ENCODE measurements around the gene SHISA9. TPM values are rescaled to one million over a fixed set of nuclear protein-coding genes. Genes with fewer than 3 reads are reported as not detected.

Gene SHISA9
- total RNA-seq, 1 experiment from 2014 or later, result not detected

- TF ChIP-seq EZH2phosphoT487 (IDR thresholded peaks at IDR 0.05; ENCODE audit: borderline replicate concordance) (no peak), ATF3 (IDR thresholded peaks at IDR 0.05) (no peak), REST (IDR thresholded peaks at IDR 0.05; ENCODE audit: low read depth) (no peak), TCF7L2 (IDR thresholded peaks at IDR 0.05; ENCODE audit: borderline replicate concordance, extremely low read depth, insufficient read depth, insufficient read length) (no peak), EZH2 (IDR thresholded peaks at IDR 0.05) (no peak), ZBTB33 (IDR thresholded peaks at IDR 0.05; ENCODE audit: extremely low read depth, insufficient replicate concordance, low read length) (no peak), FOSL1 (IDR thresholded peaks at IDR 0.05; ENCODE audit: low read depth) (no peak), SIN3A (IDR thresholded peaks at IDR 0.05; ENCODE audit: low read depth) (no peak), POLR2A (IDR thresholded peaks at IDR 0.05; ENCODE audit: borderline replicate concordance, extremely low read depth, insufficient read depth, insufficient read length) (no peak), POLR2AphosphoS5 (IDR thresholded peaks at IDR 0.05; ENCODE audit: low read depth, low read length) (no peak), SP1 (IDR thresholded peaks at IDR 0.05; ENCODE audit: low read depth) (no peak), ZNF274 (IDR thresholded peaks at IDR 0.05; ENCODE audit: low read depth, low read length) (no peak), MAX (IDR thresholded peaks at IDR 0.05) (no peak), CBX3 (IDR thresholded peaks at IDR 0.05; ENCODE audit: low read depth) (no peak), YY1 (IDR thresholded peaks at IDR 0.05; ENCODE audit: extremely low read depth, insufficient replicate concordance, low read depth, low read length) (no peak)
- no peak overlapping the region for H3K27ac ChIP-seq (ENCODE audit: low read depth, low read length)
- intact Hi-C loops (cut with micrococcal nuclease), result no loop called here
- POLR2A ChIA-PET, result no interaction called here
- H3K9me2 ChIP-seq (ENCODE audit: insufficient read depth), result no peaks in the 10 kb centered on the region
- ATAC-seq, result no peak
- BruUV-seq (replicated peaks), result no TSS peak
- H3K4me3 ChIP-seq (replicated peaks in 1 of 2; ENCODE audit: low read depth in 1 of 2, low read length in 2 of 2), result no peak overlapping the region
- CTCF ChIA-PET, result no interaction called here
- no peaks in the 10 kb centered on the region for H4K20me1 ChIP-seq (ENCODE audit: insufficient read depth)
- no peaks in the 10 kb centered on the region for H3K27me3 ChIP-seq (ENCODE audit: insufficient read depth, low read length)
- RAD21 ChIA-PET (ENCODE audit: low non-redundant PET in 1 of 2, low total read pairs in 2 of 2, uncharacterized antibody in 2 of 2, unreplicated experiment in 2 of 2), result no interaction called here
- no peaks in the 10 kb centered on the region for H3K36me3 ChIP-seq (ENCODE audit: control insufficient read depth in 1 of 2, insufficient read depth in 2 of 2, low read length in 2 of 2)
- no peaks in the 10 kb centered on the region for H3K4me1 ChIP-seq (ENCODE audit: control insufficient read depth in 1 of 2, insufficient read depth in 2 of 2, low read length in 2 of 2)
- no peak for DNase-seq (ENCODE audit: low read depth, low spot score)
- no peak overlapping the region for H3K4me2 ChIP-seq (ENCODE audit: low read length)
- H3K9me3 ChIP-seq (ENCODE audit: control insufficient read depth in 1 of 2, insufficient read depth in 1 of 2, low read depth in 1 of 2, low read length in 2 of 2), result no peaks in the 10 kb centered on the region
- no peak overlapping the region for H2AFZ ChIP-seq (ENCODE audit: low read depth, low read length, poor library complexity, severe bottlenecking)
- H3K79me2 ChIP-seq (ENCODE audit: insufficient read depth, low read length), result no peaks in the 10 kb centered on the region
- H3K9ac ChIP-seq (ENCODE audit: low read length), result no peak overlapping the region
These were observed 361.1 kb downstream of the SHISA9 start for GRCh38 chr16:13262270-13263090.
